GM23338 (cell line): Measurements from ENCODE around the gene PHTF2.

Experiments
- CREB1 ChIP-seq: fragments of 250-450 bp; sonication (Bioruptor Pico); IDR thresholded peaks from 2 replicates; pipeline ENCODE4 v1.5.0; 2020; ENCODE audit warnings: low read depth, mild to moderate bottlenecking, moderate library complexity
- CTCF ChIP-seq, 2 experiments: fragments of 200-600 bp in 1 of 2; sonication (generic) in 1 of 2; conservative IDR thresholded peaks; 2 replicates each; pipeline versions ENCODE4 v1.5.1 to v1.6.1; 2016 to 2017; ENCODE audit warnings: antibody characterized with exemption in 2 of 2, low read depth in 2 of 2, mild to moderate bottlenecking in 2 of 2, moderate library complexity in 1 of 2
- ETS1 ChIP-seq: IDR thresholded peaks from 2 replicates; pipeline ENCODE4 v1.6.1; 2016; ENCODE audit warnings: antibody characterized with exemption
- EZH2 ChIP-seq: fragments of 200-600 bp; sonication (generic); IDR thresholded peaks from one replicate; pipeline ENCODE4 v1.8.0; 2017; ENCODE audit warnings: antibody characterized with exemption, mild to moderate bottlenecking, low read depth; ENCODE audit not compliant: unreplicated experiment
- EZH2phosphoT487 ChIP-seq: fragments of 200-600 bp; sonication (generic); IDR thresholded peaks from one replicate; pipeline ENCODE4 v1.8.1; 2018; ENCODE audit warnings: antibody characterized with exemption; ENCODE audit not compliant: unreplicated experiment
- JUNB ChIP-seq: IDR thresholded peaks from one replicate; pipeline ENCODE4 v1.6.1; 2016; ENCODE audit warnings: antibody characterized with exemption; ENCODE audit not compliant: unreplicated experiment
- NANOG ChIP-seq: IDR thresholded peaks from 2 replicates; pipeline ENCODE4 v1.6.1; 2016; ENCODE audit warnings: antibody characterized with exemption, borderline replicate concordance
- POLR2AphosphoS5 ChIP-seq: IDR thresholded peaks from 2 replicates; pipeline ENCODE4 v1.6.1; 2016; ENCODE audit warnings: antibody characterized with exemption, low read depth
- REST ChIP-seq: IDR thresholded peaks from one replicate; pipeline ENCODE4 v1.6.1; 2018; ENCODE audit warnings: antibody characterized with exemption; ENCODE audit not compliant: unreplicated experiment
- STAT1 ChIP-seq: IDR thresholded peaks from one replicate; pipeline ENCODE4 v1.6.1; 2016; ENCODE audit warnings: antibody characterized with exemption; ENCODE audit not compliant: unreplicated experiment
- ZNF462 ChIP-seq: fragments of 250-450 bp; sonication (Bioruptor Pico); IDR thresholded peaks from 2 replicates; pipeline ENCODE4 v1.5.0; 2020; ENCODE audit warnings: mild to moderate bottlenecking, moderate library complexity

GRCh38 chr7:77802557-77803405 lies 4.2 kb downstream of the PHTF2 start:
- TF ChIP-seq CTCF (conservative IDR thresholded peaks at IDR 0.05; ENCODE audit: low read depth in 2 of 2) (no peak), REST (no peak), STAT1 (no peak), EZH2 (no peak), JUNB (no peak), EZH2phosphoT487 (no peak), POLR2AphosphoS5 (no peak), NANOG (no peak), ZNF462 (CRISPR knock-in tag) (no peak), ETS1 (no peak), CREB1 (CRISPR knock-in tag) (no peak)
